Glomerular visceral epithelial cell (primary cell): Measurements from ENCODE around the gene DENND6B.
A peak's percentile ranks its signal among the peaks of the same experiment; 100 is the strongest.
"Not testable (repeated sequence)": the region's sequence is repeated elsewhere in the genome, so short reads cannot be mapped to it uniquely, and the experiment has no call there.

ENCODE experiments used
- DNase-seq: peaks from one replicate; pipeline ENCODE4 v3.0.0-alpha.2; 2016; ENCODE audit errors: extremely low spot score

Gene DENND6B

GRCh38 chr22:50326956-50327710 lies at the start of gene DENND6B:
DENND6B (minus strand) TSS chr22:50327012; CDS start chr22:50326988, 24 bp downstream.
- DNase-seq = peak; percentile 82

- DNase-seq = no peak
These were observed 49.4 kb upstream of the DENND6B start for GRCh38 chr22:50376085-50376651.

GRCh38 chr22:50371101-50371648 lies 44.4 kb upstream of the DENND6B start:
- DNase-seq = no peak

GRCh38 chr22:50367778-50368500 lies 41.1 kb upstream of the DENND6B start:
- no peak for DNase-seq

GRCh38 chr22:50363803-50364194 lies 37.0 kb upstream of the DENND6B start:
- not testable (repeated sequence) for DNase-seq

- no peak for DNase-seq
These were observed 36.5 kb upstream of the DENND6B start for GRCh38 chr22:50363166-50363802.

- DNase-seq = no peak
These were observed 34.9 kb upstream of the DENND6B start for GRCh38 chr22:50361688-50362087.

GRCh38 chr22:50361222-50361621 lies 34.4 kb upstream of the DENND6B start:
- no peak for DNase-seq

GRCh38 chr22:50360578-50360977 lies 33.8 kb upstream of the DENND6B start:
- DNase-seq = no peak

- DNase-seq = no peak
These were observed 30.9 kb upstream of the DENND6B start for GRCh38 chr22:50357756-50358155.

GRCh38 chr22:50357222-50357621 lies 30.4 kb upstream of the DENND6B start:
- no peak for DNase-seq

GRCh38 chr22:50356186-50356585 lies 29.4 kb upstream of the DENND6B start:
- no peak for DNase-seq

- no peak for DNase-seq
These were observed 21.2 kb upstream of the DENND6B start for GRCh38 chr22:50348058-50348457.

GRCh38 chr22:50347157-50347556 lies 20.3 kb upstream of the DENND6B start:
- DNase-seq = no peak

- DNase-seq = no peak
These were observed 19.7 kb upstream of the DENND6B start for GRCh38 chr22:50346470-50346869.

- DNase-seq = no peak
These were observed 16.7 kb upstream of the DENND6B start for GRCh38 chr22:50343541-50343935.

- peak; percentile 77 for DNase-seq
These were observed 16.1 kb upstream of the DENND6B start, which contains the start of gene PPP6R2 for GRCh38 chr22:50342651-50343540. PPP6R2 (plus strand) TSS chr22:50343327; CDS start chr22:50393909, 50,582 bp downstream.

- peak; percentile 88 for DNase-seq
These were observed 15.3 kb upstream of the DENND6B start for GRCh38 chr22:50341977-50342650.

- DNase-seq = no peak
These were observed 13.4 kb upstream of the DENND6B start for GRCh38 chr22:50339945-50340879.
